Ovary (tissue), 9 donors: ENCODE results near the gene HSPA12A. TPM values are rescaled to one million over a fixed set of nuclear protein-coding genes. Genes with fewer than 3 reads are reported as not detected.

ENCODE experiments used
- DNase-seq, 5 donors: peaks; one replicate each; pipeline ENCODE4 v3.0.0-alpha.2; 2019 to 2020
- H3K27ac ChIP-seq, 2 donors: fragments of 200-600 bp; one replicate each; pipeline versions ENCODE4 v1.5.1 to v1.8.0; 2019 to 2022
- H3K27me3 ChIP-seq: fragments of 200-600 bp; one replicate; pipeline ENCODE4 v1.8.0; 2022
- H3K36me3 ChIP-seq: fragments of 200-600 bp; sonication (generic); one replicate; pipeline ENCODE4 v1.5.1; 2019
- H3K4me1 ChIP-seq: one replicate; pipeline ENCODE4 v1.8.1; 2013; ENCODE audit warnings: mild to moderate bottlenecking, moderate library complexity; ENCODE audit not compliant: insufficient read depth
- H3K4me3 ChIP-seq: fragments of 200-600 bp; sonication (generic); one replicate; pipeline ENCODE4 v1.5.1; 2017
- H3K9me3 ChIP-seq, 2 donors: fragments of 200-600 bp in 1 of 2; sonication (generic) in 1 of 2; one replicate each; pipeline versions ENCODE4 v1.5.1 to v1.8.1; 2013 to 2019; ENCODE audit warnings: mild to moderate bottlenecking in 1 of 2, moderate library complexity in 1 of 2
- EP300 ChIP-seq: sonication (generic); formaldehyde crosslinking; IDR thresholded peaks from one replicate; pipeline ENCODE4 v1.6.1; 2017; ENCODE audit warnings: antibody characterized with exemption
- POLR2A ChIP-seq: fragments of 450-650 bp; IDR thresholded peaks from one replicate; pipeline ENCODE4 v1.6.1; 2017; ENCODE audit warnings: antibody characterized with exemption, mild to moderate bottlenecking, moderate library complexity
- WGBS, 3 donors: extraction: QIAGEN DNeasy Blood & Tissue Kit in 1 of 3; methylation state at CpG; one replicate each; pipeline versions ENCODE4 v1.1.5 to v1.1.7; 2013 to 2017; 5-methylcytosine and 5-hydroxymethylcytosine counted together
- intact Hi-C, 4 donors: fragments of 100-400 bp; cut with DNase I; formaldehyde crosslinking; loops; one replicate each; pipeline versions ENCODE4 v1.11.0 to v1.15.1; 2022 to 2023
- polyA plus RNA-seq, 2 donors: library from polyadenylated mRNA; stranded (reverse); fragments of 200-250 nt in 1 of 2; fragments of 350-450 nt in 1 of 2; fragmentation: Illumina TruSeq in 1 of 2; extraction: RNeasy Lipid Tissue Mini Kit (QIAGEN cat#74804) in 1 of 2; gene quantifications; one replicate each; pipeline ENCODE4 v1.2.3, GENCODE V29; 2013 to 2014
- total RNA-seq, 7 donors: library from RNA; depleted of rRNA in 2 of 7; stranded (reverse); fragments of >200 nt in 2 of 7; fragmentation: NEBNext Ultra II Directional in 3 of 7; extraction: Animal tissue kit (Norgen Biotek cat#: 25700) in 3 of 7; gene quantifications; one replicate each; pipeline versions ENCODE4 v1.1.0 to v1.2.4, GENCODE V29; 2016 to 2023
- TF ChIP-seq, protein P1 (sequence below), 3 donors: fragments of 450-650 bp in 2 of 3; fragments of 200-600 bp in 1 of 3; IDR thresholded peaks; one replicate each; pipeline versions ENCODE4 v1.5.1 to v1.8.0; 2016 to 2022; ENCODE audit warnings: antibody characterized with exemption in 3 of 3, mild to moderate bottlenecking in 1 of 3
- donor health status: DM: no; HTN: no; CAD: no; lungs with moderate emphysema.
- donor health status: DM: no; HTN: no; CAD: no.
- donor health status: Bipolar disorder and iron deficiency.
- donor health status: DM: yes; HTN: yes; CAD: no.
- donor health status: DM: no; HTN: no; CAD: no.
- donor health status: DM: yes; HTN: yes; CAD: no.

Gene HSPA12A
- total and polyA plus RNA-seq, 9 donors = 16.0 to 47.5 (median 36.4) TPM

DNA sequence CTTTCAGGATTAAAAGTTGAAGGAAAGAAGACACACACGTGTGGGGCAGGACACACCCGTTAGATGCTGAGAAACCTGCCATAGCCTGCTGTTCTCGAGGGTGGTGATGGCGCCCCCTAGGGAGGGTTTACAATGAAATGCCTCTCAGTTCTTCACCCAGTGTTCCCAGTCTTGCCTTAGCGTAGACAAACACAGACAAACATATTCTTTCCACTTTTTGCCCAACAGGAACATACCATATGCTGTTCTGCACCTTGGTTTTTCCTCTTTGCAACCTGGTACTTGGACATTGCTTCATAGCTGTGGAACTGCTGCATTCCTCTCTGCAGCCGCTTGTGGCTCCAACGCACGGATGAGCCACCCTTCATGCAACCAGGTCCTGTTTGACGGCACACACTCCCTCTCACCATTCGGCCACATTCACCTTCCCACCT lies 23.3 kb upstream of the HSPA12A start:
- no peaks in the 10 kb centered on the region for H3K9me3 ChIP-seq
- no peak overlapping the region for H3K27ac ChIP-seq
- DNase-seq = no peak
- 74 to 81% (median 77%) methylated on average over 10 of the region's 10 CpGs for WGBS, 3 donors
- intact Hi-C loops = no loop called here
- no peak overlapping the region for H3K4me3 ChIP-seq
- TF ChIP-seq EP300 (no peak), POLR2A (no peak)
- TF ChIP-seq, protein P1, sequence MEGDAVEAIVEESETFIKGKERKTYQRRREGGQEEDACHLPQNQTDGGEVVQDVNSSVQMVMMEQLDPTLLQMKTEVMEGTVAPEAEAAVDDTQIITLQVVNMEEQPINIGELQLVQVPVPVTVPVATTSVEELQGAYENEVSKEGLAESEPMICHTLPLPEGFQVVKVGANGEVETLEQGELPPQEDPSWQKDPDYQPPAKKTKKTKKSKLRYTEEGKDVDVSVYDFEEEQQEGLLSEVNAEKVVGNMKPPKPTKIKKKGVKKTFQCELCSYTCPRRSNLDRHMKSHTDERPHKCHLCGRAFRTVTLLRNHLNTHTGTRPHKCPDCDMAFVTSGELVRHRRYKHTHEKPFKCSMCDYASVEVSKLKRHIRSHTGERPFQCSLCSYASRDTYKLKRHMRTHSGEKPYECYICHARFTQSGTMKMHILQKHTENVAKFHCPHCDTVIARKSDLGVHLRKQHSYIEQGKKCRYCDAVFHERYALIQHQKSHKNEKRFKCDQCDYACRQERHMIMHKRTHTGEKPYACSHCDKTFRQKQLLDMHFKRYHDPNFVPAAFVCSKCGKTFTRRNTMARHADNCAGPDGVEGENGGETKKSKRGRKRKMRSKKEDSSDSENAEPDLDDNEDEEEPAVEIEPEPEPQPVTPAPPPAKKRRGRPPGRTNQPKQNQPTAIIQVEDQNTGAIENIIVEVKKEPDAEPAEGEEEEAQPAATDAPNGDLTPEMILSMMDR (IDR thresholded peaks at IDR 0.05) = no peak
- peaks cover 12% of the 10 kb centered on the region for H3K4me1 ChIP-seq
- H3K27me3 ChIP-seq = no peaks in the 10 kb centered on the region
- H3K36me3 ChIP-seq = no peaks in the 10 kb centered on the region

DNA sequence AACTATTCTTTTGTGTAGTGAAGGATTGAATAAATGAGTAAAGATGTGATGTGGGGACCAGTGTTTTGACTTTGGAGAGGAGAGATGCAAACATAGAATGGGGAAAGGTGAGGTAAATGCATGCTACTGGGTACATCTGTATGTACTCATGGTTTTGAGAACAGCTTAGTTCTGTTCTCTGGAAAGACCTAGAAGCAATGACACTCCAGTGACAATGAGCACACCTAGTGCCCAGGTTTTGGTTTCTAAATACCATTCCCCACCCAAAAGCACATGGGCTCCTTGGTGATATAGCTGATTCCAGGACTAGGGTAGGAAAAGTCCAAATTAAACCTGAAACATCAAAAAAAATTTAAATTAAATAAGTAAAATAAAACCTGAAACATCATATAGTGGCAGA lies 22.6 kb upstream of the HSPA12A start:
- Histone ChIP-seq H3K27me3 (no peaks in the 10 kb centered on the region), H3K27ac (no peak overlapping the region), H3K9me3 (no peaks in the 10 kb centered on the region), H3K4me3 (no peak overlapping the region), H3K36me3 (no peaks in the 10 kb centered on the region), H3K4me1 (peaks cover 12% of the 10 kb centered on the region)
- intact Hi-C loops = no loop called here
- TF ChIP-seq, protein P1 (IDR thresholded peaks at IDR 0.05) = no peak
- TF ChIP-seq EP300 (no peak), POLR2A (no peak)
- no peak for DNase-seq

DNA sequence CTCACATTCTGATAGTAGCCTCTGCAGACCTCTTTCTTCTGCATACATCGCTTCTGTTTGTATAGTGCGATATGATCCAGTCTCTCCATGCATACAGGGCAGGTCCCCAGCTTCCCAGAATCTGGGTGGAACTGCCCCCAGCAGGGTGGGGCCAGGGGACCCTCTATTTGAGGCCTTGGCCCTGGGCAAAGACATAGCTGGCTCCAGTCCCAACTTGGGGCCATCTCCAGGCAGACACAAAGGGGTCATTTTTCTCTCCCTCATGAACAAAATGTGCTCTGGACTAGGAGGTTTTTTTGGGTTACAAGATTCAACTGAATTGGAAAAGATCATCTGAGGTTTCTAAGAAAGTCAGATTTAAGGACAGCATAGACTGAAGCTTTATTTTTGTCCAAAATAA lies 21.1 kb upstream of the HSPA12A start:
- no peak overlapping the region for H3K27ac ChIP-seq
- no peaks in the 10 kb centered on the region for H3K27me3 ChIP-seq
- DNase-seq = no peak
- H3K36me3 ChIP-seq = no peaks in the 10 kb centered on the region
- H3K9me3 ChIP-seq = no peaks in the 10 kb centered on the region
- peaks cover 9% of the 10 kb centered on the region for H3K4me1 ChIP-seq
- WGBS, 3 donors = 96 to 97% (median 96%) methylated on average over 2 of the region's 2 CpGs
- TF ChIP-seq EP300 (no peak), POLR2A (no peak)
- TF ChIP-seq, protein P1 (IDR thresholded peaks at IDR 0.05) = no peak
- no peak overlapping the region for H3K4me3 ChIP-seq
- intact Hi-C loops = no loop called here

DNA sequence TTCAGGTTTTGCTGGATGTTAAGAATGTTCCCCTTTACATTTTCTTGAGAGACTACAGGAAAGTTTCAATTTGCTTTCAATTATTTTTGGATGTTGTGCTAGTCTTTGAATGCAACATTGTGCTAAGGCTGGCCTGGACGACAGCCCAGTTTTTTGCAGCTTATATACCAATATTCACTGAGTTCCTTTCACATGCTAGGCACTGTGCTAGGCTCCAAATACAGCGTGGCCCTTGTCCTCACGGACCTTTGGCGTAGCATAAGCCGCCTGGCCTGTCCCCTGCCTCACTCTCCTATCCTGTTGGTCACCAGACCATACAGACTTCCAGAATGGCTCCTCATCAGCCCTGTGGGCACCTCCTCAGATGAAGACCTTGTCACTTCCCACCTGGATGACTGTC lies 19.5 kb upstream of the HSPA12A start:
- intact Hi-C loops = no loop called here
- no peak for DNase-seq

More for the DNA sequence above, 19.5 kb upstream of the HSPA12A start:
- H3K9me3 ChIP-seq = no peaks in the 10 kb centered on the region
- no peak overlapping the region for H3K4me3 ChIP-seq
- H3K27me3 ChIP-seq = no peaks in the 10 kb centered on the region
- H3K36me3 ChIP-seq = no peaks in the 10 kb centered on the region
- WGBS, 3 donors = 72 to 80% (median 73%) methylated on average over 5 of the region's 5 CpGs
- TF ChIP-seq, protein P1 (IDR thresholded peaks at IDR 0.05) = no peak
- TF ChIP-seq POLR2A = no peak
- TF ChIP-seq EP300 = no peak
- H3K27ac ChIP-seq = no peak overlapping the region
- peaks cover 4% of the 10 kb centered on the region for H3K4me1 ChIP-seq
